ENCODE results near the gene ATAD5.
"Not testable (repeated sequence)": the region's sequence is repeated elsewhere in the genome, so short reads cannot be mapped to it uniquely, and the experiment has no call there.

ATAD5 gene

DNA sequence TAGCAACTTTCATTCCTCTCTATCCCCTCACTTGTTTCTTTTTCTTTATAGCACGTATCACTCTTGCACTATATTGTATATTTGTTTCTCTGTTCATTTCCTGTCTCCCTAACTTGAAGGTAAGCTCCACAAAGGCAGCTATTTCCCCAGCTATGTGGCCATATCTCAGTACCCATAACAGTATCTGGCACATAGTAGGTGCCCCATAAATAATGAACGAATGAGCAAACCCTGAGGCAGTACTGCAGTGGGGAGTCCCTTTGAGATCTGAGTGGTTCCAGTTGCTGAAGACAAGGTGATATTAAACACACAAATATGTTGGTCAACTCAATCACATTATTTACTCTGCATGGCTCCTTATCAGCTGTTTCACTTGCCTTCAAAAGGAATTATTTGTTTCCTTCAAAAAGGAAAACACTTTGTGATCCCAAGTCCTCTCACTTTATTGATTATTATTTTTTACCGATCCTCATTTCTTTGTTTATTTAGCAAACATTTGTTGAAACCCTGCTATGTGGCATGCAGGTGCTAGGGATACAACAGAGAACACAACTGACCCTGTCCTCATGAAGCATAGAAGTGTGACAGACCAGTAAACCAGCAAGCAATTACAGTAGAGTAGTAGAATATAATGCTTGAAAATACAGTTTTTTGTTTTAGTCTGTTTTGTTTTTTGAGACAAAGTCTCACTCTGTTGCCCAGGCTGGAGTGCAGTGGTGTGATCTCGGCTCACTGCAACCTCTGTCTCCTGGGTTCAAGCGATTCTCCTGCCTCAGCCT lies 84.3 kb downstream of the ATAD5 start:
- no peak for DNase-seq

DNA sequence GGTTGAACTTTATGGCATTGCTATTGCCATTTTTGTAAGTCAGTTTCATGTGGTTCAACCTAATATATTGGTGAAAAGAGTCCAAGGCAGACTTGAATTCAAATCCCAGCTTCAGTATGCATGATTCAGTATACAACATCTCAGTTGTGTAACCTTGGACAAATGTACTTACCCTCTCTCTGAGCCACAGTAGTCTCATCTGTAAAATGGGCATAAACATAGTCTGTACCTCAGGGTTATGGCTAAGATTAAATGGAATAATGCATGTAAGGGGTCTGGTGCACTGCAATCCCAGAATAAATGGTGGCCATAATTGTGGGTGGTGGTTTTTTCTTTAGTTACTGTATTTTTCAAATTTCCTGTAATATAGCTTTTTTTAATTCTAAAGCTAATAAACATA lies 85.3 kb downstream of the ATAD5 start:
- no peak for DNase-seq

DNA sequence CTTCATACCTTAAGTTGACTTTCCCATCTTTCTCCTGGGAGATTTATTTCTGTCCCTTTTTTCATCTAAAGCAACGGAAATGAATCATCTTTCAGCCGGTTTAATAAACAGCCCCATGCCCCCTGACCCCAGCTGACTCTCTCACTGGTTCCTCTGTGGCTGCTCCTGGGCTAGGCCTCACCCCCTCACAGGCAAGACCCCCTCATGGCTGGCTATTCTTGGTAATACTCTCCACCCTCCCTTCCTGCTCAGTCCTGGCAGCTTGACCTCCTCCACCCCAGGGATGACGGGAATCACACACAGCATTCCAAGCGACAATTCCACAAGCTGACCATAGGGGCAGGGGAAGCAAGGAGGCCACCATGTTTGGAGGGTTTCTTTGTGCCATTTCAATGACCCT lies 88.5 kb downstream of the ATAD5 start:
- DNase-seq, result no peak

DNA sequence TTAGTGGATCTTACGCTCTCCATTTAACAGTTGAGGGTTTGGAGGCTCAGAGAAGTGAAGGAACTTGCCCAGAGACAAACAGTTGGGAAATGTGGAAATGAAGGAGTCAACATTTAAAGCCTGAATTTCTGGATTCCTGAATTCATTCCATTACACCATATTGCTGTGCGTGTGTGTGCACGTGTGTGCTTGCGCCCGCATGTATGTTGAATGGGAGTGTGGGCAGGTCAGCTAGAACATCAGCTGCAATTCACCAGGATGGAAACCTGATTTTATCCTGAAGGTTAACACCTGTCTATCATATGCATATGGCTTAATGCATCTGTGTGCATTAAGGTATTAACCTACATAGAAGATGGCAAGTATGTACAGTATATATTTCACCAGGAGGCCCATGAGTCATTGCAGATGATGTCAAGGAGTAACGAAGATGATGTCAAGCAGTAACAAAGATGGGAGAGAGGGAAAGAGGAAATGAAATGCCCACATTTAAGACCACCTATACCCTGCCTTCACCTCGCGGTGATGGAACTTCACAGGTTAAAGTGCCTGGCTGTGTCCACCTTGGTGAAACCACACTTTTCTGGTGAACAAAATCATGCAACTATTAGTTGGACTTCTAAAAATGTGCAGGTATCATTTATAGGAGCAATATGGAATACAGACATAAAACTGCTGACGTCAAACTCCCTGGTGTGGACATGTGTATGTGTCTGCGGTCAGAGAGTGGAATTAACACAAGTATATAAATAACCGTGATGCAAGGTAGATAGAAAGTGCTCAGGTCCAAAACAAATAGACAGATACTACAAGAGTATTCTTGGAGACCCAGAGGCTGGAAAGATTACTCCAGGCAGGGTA lies 89.1 kb downstream of the ATAD5 start:
- DNase-seq, result no peak

DNA sequence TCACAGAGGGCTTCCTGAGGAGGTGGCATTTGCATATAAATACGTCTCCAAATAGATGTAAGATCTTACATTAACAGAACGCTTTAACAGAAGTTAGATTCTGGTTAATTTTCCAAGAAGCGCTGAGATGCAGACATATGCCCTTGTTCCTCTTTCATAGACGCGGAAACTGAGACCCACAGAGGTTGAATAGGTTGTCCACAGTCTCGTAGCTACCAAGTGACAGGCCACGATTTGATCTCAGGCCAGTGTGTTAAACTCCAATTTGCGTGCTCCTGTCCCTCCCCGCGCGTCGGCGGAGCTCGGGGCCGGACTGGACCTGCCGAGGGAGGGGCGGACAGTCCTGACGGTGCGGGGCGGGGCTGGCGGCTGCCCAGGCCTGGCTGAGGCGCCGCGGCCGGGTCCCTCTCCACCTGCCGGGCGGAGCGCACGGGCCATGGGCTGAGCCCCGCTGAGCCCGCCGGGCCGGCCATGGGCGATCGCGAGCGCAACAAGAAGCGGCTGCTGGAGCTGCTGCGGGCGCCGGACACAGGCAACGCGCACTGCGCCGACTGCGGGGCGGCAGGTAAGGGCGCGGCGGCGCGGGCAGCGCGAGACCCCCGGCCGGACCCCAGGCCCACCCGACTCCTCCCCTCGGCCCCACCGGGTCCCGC lies 89.9 kb downstream of the ATAD5 start, which contains the start of gene ADAP2:
TSS of gene ADAP2 (plus strand) at position 402 of the 653 bp plus-strand sequence. CDS start at position 472, 70 bp downstream.
- no peak for DNase-seq

DNA sequence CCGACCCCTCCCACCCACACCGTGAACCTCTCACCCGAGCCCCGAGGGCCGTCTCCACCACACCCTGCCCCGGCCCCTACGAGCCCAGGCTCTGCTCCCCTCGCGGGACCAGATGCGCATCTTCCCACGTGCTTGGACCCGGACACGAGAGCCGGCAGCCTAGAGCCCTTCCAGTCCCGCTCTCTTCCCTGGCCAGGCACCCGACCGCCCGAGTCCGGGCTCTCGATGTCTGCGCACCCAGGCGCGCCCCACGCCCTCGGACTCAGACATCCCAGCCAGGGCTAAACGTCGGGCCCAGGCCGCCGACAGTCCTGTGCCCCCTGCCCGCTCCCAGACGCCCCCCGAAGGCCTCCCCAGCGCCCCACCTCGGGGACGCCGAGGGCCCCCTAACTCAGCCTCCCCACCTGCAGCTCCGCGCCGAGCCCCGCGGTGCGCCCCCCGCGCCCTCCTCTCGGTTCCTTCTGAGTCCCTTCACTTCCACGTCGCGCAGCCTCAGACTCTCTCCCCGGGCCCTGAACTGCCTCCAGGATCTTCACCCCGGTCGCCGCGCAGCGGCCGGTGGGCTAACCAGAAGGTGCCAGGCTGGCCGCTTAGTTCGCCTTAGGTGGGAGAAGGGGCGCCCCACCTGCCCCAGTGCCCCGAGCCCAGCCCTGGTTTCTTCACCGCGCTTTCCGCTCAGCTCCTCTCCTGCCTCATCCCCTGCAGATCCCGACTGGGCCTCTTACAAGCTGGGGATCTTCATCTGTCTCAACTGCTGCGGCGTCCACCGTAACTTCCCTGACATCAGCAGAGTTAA lies 90.7 kb downstream of the ATAD5 start:
- DNase-seq, result no peak

DNA sequence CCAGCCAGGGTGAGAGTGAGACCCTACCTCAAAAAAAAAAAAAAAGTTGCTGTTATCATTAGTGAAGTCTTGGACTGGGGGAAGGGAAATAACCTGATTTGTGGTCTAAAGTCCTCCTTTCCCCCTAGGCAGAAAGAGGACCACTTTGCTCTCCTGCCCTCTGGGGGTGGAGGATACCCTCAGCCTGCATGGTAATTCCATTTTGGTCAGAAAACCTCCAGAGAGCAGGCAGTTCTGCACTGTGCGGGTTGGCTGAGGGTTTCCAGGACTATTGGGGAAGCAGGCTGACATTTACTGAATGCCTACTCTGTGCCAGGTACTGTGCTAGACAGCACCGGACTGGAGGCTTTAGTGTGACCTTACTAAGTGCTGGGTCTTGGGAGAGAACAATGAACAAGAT lies 92.6 kb downstream of the ATAD5 start:
- no peak for DNase-seq

DNA sequence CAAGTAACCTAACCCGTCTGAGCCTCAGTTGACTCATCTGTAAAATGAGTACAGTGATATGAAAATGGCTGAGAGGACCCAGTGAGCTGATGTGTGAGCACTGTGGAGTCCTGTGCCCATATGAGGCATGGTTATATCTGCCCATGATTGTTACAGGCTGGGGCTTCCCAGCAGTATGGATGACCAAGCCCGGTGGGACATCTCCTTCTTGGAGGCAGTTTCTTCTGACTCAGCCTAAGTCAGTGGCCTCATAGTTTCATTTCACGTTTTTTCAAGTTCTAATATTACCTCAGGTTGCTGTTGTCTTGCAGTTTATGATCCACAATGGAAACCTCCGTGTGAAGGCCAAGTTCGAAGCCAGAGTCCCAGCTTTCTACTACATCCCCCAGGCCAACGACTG lies 94.8 kb downstream of the ATAD5 start:
- DNase-seq, result no peak

DNA sequence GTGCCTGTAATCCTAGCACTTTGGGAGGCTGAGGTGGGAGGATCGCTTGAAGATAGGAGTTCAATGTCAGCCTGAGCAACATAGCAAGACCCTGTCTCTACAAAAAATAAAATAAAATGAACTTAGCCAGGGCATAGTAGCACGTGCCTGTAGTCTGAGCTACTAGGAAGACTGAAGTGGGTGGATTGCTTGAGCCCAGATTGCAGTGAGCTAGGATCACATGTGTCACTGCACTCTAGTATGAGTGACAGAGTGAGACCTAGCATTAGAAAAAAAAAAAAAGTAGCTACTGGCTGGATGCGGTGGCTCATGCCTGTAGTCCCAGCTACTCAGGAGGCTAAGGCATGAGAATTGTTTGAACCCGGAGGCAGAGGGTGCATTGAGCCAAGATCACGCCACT lies 96.0 kb downstream of the ATAD5 start:
- no peak for DNase-seq

DNA sequence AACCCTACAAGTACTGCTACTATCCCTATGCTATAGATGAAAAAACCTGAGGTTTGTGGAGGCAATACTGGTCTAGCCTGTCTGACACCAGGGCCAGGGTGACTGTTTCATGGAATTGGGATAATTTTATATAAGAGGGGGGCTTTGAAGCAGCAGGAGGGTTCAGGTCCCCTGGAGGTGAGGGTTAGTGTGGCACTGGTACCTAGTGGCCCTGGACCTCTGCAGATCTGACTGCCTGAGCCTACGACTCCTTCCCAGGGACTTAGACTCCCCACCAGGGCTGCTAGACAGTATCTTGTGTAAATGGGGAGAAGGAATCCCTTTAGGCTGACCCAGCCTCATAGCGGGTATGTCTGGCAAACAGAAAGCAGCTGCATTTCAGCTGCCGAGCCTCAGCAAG lies 96.8 kb downstream of the ATAD5 start:
- DNase-seq, result no peak

DNA sequence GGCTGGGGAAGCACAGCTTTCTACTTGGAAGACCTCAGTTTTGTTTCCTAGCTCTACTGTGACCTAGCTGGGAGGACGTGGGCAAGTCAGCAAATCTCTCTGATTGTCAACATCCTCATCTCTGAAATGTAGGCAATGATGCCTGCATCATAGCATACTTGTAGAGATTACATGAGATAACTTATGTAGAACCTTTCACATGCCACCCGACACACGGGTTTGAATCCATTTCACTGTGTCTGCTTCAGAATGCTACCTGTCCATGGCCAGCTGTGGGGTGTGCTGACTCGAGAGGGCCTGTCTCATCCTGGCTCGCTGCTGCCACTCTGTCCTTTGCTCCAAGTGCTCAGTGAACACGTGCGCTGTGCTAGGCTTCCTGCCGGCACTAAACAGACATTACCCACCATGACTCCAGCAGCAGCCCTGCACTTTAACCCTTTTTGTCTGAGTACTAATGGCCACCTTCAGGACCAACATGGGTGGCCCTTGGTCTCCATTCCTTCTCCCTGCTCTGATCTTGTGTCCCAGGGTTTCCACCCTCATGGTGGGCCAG lies 97.4 kb downstream of the ATAD5 start:
- no peak for DNase-seq

DNA sequence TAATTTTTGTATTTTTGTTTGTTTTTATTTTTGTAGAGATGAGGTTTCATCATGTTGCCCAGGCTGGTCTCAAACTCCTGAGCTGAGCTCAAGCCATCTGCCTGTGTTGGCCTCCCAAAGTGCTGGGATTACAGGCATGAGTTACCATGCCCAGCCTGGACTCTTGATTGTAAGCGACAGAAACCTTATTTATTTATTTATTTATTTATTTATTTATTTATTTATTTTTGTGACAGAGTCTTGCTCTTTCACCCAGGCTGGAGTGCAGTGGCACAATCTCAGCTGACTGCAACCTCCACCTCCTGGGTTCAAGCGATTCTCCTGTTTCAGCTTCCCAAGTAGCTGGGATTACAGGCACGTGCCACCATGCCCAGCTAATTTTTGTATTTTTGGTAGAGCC lies 98.1 kb downstream of the ATAD5 start:
- DNase-seq, result not testable (repeated sequence)

DNA sequence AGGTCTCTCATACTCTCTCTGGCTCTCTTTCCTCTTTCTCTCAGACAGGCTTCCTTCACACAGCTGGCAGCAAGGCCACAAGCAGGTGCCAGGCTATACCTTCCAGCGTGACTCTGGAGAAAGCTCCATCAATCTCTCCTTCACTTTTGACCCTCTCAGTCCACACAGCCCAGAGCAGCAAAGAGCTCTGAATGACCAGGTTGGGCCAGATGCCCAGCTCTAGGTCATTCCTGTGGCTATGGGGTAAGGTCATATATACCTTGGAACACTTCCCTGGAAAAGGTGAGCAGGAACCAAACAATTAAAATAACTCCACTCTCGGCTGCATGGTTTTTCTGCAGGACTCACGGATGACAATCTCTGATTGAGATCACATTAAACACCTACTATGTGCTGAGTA lies 98.7 kb downstream of the ATAD5 start:
- DNase-seq, result no peak

DNA sequence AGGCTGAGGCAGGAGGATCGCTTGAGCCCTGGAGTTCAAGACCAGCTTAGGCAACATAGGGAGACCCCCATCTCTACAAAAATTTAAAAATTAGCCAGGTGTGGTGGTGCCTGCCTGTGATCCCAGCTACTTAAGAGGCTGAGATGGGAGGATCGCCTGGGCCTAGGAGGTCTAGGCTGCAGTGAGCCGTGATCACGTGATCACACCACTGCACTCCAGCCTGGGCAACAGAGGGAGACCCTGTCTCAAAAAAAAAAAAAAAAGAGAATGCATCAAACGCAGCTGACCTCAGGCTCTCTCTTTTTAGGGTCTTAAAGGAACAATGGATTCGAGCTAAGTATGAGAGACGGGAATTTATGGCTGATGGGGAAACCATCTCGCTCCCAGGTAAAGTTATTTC lies 99.8 kb downstream of the ATAD5 start:
- not testable (repeated sequence) for DNase-seq

DNA sequence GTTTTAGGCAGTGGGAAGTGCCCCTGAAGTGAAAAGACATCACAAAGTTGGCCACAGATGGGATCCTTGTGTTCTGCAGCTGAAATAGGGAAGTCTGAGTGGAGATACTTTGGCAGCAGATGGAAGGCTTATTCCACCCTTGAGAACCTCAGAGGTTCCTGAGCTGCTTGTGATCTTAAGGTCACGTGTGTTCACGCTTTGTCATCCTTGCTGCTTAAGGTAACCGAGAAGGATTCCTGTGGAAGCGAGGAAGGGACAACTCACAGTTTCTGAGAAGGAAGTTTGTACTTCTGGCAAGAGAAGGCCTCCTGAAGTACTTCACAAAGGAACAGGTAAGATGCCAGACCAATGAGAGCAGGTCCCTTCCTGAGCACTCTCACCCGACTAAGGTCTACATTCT lies 102.2 kb downstream of the ATAD5 start:
- no peak for DNase-seq

DNA sequence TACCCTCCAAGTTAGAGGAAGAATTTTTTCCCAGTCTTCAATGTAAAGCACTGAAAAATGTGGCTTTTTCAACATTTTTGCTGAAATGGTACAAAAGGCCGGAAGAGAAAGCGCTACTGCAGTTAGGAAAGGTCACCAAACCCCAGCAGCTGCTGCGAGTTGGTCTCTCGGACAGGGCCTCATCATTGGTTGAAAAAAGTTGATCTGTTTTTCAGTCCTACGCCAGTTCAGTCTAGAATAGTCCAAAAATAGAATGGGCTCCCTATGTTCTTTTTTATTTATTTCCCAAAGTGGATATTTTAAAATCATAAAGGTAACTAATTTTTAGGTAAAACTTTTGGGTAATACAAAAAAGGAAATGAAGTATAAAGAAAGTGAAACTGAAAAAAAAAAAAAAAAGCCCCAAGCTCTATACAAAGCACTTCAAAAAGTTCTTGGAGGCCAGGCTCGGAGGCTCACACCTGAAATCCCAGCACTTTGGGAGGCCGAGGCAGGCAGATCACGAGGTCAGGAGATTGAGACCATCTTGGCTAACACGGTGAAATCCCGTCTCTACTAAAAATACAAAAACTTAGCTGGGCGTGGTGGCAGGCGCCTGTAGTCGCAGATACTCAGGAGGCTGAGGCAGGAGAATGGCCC lies 107.4 kb downstream of the ATAD5 start:
- no peak for DNase-seq

DNA sequence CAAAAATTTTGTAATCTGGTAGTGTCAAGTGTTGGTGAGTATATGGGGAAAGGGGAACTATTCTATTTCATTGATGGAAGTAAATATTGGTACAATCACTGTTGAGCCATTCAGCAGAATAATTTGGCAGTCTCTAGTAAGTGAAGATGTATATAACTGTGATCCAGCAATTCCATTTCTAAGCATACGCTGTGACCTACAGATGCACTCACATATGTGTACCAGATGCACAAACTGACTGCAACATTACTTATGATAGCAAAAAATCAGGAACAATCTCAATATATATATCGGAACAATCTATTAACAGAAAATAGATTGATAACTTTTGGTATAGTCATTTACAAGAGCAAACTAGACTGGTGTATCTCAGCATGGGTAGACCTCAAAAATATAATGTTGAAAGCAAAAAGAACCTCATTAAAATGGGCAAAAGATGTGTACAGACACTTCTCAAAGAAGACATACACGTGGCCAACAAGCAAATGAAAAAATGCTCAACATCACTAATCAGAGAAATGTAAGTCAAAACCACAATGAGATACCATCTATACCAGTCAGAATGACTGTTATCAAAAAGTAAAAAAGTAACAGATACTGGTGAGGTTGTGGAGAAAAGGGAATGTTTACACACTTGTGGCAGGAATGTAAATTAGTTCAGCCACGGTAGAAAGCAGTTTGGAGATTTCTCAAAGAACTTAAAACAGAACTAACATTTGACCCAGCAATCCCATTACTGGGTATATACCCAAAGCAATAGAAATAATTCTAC lies 110.7 kb downstream of the ATAD5 start:
- DNase-seq, result no peak

All from stimulated activated CD4-positive, alpha-beta T cell treated with anti-CD3 and anti-CD28 coated beads, Interleukin-4, amount 100 ng/mL, for 1 hour (primary cell).